HCT116 (cell line): ENCODE results near the gene GNL2.
"Not testable (repeated sequence)": the region's sequence is repeated elsewhere in the genome, so short reads cannot be mapped to it uniquely, and the experiment has no call there.

ENCODE experiments used
- EZH2 ChIP-seq: fragments of 200-600 bp; sonication (generic); IDR thresholded peaks from 2 replicates; pipeline ENCODE4 v1.6.1; 2017; ENCODE audit warnings: antibody characterized with exemption, mixed run types
- FOSL1 ChIP-seq: IDR thresholded peaks from 2 replicates; pipeline ENCODE4 v1.6.1; 2012; ENCODE audit warnings: low read depth
- POLR2A ChIP-seq: IDR thresholded peaks from 2 replicates; pipeline ENCODE4 v1.7.0; 2011; ENCODE audit warnings: borderline replicate concordance; ENCODE audit not compliant: insufficient read depth, insufficient read length; ENCODE audit errors: extremely low read depth
- POLR2AphosphoS5 ChIP-seq: IDR thresholded peaks from 2 replicates; pipeline ENCODE4 v1.6.1; 2011; ENCODE audit warnings: mild to moderate bottlenecking, low read depth, low read length, moderate library complexity
- SIN3A ChIP-seq: IDR thresholded peaks from 2 replicates; pipeline ENCODE4 v1.6.1; 2012; ENCODE audit warnings: low read depth
- SRF ChIP-seq: IDR thresholded peaks from 2 replicates; pipeline ENCODE4 v1.6.1; 2012; ENCODE audit warnings: low read depth
- TF ChIP-seq, protein P1 (sequence below), 3 experiments: fragments of 200-600 bp in 1 of 3; sonication (generic) in 1 of 3; IDR thresholded peaks in 2 of 3; conservative IDR thresholded peaks in 1 of 3; 2 replicates each; pipeline ENCODE4 v1.5.1; 2012 to 2017; ENCODE audit warnings: low read depth in 2 of 3, low read length in 2 of 3, antibody characterized with exemption in 1 of 3, borderline replicate concordance in 1 of 3, control low read depth in 1 of 3, mild to moderate bottlenecking in 1 of 3, mixed read lengths in 1 of 3, mixed run types in 1 of 3, moderate library complexity in 1 of 3; ENCODE audit not compliant: insufficient read depth in 1 of 3

DNA sequence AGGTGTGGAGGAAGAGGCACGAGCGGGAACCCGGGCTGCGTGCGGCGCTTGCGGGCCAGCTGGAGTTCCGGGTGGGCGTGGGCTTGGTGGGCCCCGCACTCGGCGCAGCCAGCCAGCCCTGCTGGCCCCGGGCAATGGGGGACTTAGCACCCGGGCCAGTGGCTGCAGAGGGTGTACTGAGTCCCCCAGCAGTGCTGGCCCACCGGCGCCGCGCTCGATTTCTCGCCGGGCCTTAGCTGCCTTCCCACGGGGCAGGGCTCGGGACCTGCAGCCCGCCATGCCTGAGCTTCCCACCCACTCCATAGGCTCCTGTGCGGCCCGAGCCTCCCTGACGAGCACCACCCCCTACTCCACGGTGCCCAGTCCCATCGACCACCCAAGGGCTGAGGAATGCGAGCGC is 77.5 kb downstream of the GNL2 start:
- TF ChIP-seq, protein P1, sequence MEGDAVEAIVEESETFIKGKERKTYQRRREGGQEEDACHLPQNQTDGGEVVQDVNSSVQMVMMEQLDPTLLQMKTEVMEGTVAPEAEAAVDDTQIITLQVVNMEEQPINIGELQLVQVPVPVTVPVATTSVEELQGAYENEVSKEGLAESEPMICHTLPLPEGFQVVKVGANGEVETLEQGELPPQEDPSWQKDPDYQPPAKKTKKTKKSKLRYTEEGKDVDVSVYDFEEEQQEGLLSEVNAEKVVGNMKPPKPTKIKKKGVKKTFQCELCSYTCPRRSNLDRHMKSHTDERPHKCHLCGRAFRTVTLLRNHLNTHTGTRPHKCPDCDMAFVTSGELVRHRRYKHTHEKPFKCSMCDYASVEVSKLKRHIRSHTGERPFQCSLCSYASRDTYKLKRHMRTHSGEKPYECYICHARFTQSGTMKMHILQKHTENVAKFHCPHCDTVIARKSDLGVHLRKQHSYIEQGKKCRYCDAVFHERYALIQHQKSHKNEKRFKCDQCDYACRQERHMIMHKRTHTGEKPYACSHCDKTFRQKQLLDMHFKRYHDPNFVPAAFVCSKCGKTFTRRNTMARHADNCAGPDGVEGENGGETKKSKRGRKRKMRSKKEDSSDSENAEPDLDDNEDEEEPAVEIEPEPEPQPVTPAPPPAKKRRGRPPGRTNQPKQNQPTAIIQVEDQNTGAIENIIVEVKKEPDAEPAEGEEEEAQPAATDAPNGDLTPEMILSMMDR (IDR thresholded peaks at IDR 0.05 in 2 of 3, conservative IDR thresholded peaks at IDR 0.05 in 1 of 3; ENCODE audit: borderline replicate concordance in 1 of 3, insufficient read depth in 1 of 3, low read depth in 2 of 3, low read length in 2 of 3) = not testable (repeated sequence)
- TF ChIP-seq EZH2, SIN3A, SRF, FOSL1, POLR2AphosphoS5, POLR2A: not testable (repeated sequence)
